Measurements from ENCODE around the gene BRD4.

BRD4 gene

DNA sequence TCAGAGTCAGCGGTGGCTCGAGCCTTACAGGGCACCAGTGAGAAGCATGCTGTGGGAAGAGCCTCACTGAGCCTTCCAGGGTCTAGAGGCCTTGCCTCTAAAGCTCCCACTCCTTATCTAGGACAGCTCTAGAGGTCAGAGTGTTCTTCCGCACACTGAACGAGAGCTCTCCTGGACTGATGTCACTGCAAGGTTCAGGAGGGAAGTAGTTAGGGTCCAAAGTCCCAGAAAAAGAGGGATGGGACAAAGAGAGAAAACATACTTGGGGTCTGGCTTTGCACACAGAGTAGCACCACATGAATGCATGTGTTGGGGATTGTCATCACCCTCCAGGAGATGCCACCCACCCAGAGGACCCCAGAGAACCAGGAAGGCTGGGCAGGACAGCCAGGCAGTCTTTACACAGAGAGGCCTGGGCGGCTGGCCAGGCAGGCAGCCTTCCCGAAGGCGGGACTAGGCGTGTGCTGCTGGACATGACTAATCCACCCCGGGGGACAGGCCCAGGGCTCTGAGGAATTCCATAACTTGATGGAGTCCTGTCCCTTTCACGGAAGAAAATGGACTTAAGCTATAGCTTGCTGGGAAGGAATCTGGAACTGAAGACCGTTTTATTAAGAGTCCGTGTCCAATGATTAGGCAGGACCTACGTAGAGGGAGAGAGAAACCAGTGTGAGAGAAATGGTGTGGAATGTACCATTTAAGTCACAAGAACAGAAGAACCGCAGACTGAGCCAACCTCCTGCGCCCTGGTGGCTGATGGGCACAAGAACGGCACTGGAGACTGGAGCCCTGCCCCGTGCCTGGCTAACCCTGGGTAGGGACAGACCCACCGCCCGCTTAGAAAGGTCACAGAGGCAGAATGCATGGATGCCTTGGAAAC, 83.5 kb downstream of the BRD4 start:
- no peak for DNase-seq (ENCODE audit: low spot score)

DNA sequence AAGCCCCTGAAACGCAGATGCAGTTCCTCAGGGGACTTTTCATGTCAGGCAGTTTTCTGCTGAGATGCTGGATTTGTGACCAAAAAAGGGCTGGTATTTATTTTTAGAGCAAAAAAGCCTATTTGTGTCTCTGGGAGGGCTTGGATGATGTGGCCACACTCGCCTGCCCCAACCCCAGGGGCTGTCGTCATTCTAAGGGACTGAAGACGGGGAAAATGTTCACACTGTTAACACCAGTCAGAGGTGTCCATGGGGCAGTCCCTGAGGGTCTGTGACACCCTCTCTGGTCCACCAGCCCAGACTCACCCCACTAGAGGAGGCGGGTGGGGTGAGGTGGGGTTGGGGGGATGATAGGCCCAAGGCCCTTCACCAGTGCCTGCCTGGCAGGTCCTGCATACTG, 84.2 kb downstream of the BRD4 start:
- no peak for DNase-seq (ENCODE audit: low spot score)

DNA sequence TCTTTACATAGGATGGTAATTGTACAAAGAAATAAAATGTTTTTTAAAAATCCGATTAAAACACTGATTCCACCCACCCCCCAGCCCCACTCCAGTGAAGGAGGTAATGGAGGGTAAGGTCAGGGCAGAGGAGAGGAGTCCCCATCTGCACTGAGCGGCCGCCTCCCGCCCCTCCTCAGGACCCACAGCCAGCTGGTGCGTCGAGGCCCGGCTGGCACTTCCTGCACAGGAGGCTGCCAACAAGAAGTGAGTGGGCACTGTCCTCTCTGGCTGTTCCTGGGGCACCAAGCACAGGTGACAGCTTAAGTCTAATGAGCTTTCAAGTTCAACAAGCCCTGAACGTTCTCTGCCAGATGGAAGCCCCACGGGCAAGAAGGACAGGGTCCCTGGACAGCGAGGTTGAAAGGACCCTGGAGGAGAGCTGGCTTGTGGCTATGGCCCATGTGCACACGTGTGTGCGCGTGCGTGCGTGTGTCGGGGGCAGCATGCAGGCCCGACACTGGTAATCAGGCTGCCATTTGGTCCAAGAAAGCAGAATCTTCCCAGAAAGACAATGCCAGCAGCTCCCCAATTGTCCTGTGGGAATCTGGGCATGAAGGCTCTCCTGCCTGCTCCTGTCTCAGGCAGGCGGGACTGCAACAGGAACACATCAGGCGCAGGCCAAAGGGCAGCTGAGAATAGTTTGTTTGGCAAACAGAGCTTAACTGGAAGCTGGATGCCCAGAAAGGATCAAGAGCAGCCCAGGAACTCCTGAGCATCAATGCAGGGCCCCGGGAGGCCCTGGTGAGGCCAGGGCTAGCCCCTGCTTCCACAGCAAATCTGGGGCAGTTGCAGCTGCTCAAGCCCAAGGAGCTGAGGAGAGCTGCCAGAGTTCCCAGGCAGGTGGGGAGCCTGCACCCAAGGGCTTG, 85.0 kb downstream of the BRD4 start:
- no peak for DNase-seq (ENCODE audit: low spot score)

- DNase-seq (ENCODE audit: low spot score): no peak
These were observed 86.2 kb downstream of the BRD4 start for GRCh38 chr19:15246198-15246481.

DNA sequence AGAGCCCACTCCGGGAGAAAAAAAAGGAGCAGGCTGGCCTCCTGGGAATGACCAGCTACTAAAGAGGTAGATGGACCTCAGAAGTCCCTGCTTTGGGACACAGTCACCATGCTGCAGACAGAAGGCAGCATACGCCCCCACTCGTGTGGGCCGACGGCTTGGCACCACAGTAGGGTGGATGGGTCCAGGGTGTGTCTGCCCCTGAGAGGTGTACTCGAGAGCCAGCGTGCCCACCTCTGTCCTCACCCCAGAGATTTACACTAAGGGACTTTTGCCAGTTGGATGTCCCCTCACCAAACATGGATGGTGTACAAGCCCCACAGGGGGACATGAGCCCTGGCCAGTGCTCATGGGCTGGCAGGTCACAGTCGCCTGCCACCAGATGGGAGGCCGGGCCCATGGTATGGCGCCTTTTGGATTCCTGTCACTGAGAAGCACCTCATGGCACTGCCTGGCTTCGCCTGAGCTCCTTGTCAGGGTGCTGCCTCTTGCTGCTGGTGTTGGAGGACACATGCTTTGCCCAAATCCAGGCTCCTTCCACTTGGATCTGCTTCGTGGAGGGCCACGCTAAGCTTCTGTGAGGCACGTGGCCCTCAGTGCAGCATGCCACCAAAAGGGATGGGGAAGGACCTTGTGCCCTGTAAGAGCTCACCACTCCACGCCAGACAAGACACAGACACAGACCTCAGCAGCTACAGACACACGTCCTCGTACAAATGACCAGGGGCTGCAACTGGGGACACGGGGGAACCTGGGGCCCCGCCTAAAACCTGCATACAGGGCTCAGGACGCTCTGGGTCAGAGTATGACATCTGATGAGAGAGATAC, 86.8 kb downstream of the BRD4 start:
- DNase-seq (ENCODE audit: low spot score): no peak

DNA sequence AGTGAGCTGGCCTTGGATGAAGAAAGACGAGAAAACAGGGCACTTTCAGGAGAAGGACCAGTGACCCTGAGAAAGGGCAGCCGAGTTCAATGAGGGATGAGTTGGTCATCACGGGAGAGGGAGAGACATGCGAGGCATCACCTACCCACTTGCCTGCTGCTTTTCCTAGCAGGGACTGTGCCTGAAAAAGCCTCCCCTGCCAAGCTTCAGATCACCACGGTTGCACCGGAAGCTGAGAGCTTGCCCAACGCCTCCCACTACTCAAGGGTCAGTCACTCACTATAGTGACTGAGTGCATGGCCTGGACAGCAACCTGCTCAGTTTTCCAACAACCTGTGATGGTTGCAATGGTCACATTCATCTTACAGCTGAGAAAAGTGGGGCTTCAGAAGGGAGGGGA, 87.5 kb downstream of the BRD4 start:
- DNase-seq (ENCODE audit: low spot score): no peak

GRCh38 chr19:15244106-15244803, 88.1 kb downstream of the BRD4 start:
- DNase-seq (ENCODE audit: low spot score): no peak

- no peak for DNase-seq (ENCODE audit: low spot score)
These were observed 88.9 kb downstream of the BRD4 start for GRCh38 chr19:15243236-15243957.

DNA sequence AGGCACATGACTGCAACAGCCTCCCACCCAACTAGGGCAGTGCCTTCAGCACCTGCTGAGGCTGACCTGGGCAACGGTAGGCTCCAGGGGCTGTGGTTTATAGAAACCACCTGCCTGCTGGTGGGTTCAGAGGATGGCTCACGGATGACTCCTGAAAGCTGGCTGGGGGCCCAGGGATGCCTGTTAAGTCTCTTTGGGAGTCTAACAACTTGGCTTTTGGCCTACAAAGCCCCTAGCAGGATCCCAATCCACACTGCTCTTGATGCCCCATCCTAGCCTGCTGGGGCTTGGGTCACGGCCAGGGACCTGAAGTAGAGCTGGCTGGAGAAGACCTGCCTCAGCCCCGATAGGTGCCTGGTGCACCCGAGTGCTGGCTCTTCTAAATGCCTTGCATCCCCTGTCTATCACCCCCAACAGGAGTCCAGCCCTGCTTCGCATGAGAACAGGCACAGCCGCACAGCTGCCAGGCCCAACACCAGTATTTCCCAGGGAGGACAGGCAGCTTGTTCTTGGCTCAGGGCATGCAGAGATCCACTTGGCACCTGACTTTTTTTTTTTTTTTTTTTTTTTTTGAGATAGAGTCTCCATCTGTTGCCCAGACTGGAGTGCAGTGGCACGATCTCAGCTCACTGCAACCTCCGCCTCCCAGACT, 91.0 kb downstream of the BRD4 start:
- no peak for DNase-seq (ENCODE audit: low spot score)

DNA sequence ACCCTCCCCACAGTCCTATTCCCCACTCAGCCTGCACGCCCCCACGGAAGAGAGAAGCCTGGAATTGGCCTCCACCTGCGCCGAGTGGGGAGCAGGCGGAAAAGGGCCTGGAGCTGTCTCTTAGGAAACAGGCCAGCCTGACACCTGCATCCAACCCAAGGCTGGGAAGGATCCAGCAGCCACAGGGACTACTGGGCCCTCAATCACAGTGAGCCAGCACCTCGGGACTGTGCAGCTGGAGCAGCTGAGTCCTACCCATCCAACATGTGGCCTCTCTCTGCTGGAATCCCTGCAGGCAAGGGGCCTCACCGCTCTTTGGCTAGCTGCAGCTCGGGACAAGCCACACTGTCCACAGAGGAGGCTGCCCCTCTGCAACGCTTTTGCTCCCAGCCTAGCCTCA, 91.8 kb downstream of the BRD4 start:
- no peak for DNase-seq (ENCODE audit: low spot score)

- DNase-seq (ENCODE audit: low spot score): no peak
These were observed 92.9 kb downstream of the BRD4 start for GRCh38 chr19:15239337-15239949.

GRCh38 chr19:15238639-15239155, 93.6 kb downstream of the BRD4 start:
- DNase-seq (ENCODE audit: low spot score): peak; percentile 18

GRCh38 chr19:15237759-15238638, 94.3 kb downstream of the BRD4 start:
- no peak for DNase-seq (ENCODE audit: low spot score)

GRCh38 chr19:15236886-15237285, 95.5 kb downstream of the BRD4 start:
- DNase-seq (ENCODE audit: low spot score): no peak

DNA sequence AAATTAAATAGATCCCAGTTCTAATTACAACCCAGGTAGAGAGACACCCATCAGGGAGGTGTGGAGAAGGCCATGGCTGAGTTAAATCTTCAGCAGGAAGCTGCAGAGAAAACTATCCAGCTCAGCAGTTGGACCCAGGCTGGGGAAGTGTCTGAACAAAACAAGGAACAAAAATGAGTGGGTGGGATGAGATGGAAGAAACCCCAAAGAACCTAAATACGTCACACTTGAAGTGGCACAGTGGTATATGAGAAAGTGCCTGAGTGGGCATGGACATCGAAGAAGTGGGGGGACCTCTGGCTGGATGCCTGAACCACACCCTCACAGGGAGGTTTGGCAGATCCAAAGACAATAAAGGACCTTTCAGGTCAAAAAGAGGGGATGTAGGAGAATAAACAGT, 96.6 kb downstream of the BRD4 start:
- DNase-seq (ENCODE audit: low spot score): no peak

- no peak for DNase-seq (ENCODE audit: low spot score)
These were observed 97.8 kb downstream of the BRD4 start for GRCh38 chr19:15234431-15235130.

GRCh38 chr19:15231271-15231670, 101.1 kb downstream of the BRD4 start:
- no peak for DNase-seq (ENCODE audit: low spot score)

GRCh38 chr19:15227261-15227660, 105.1 kb downstream of the BRD4 start:
- no peak for DNase-seq (ENCODE audit: low spot score)
